ELF-1 (cell line): ENCODE results near the gene SMIM20.
"Not testable (repeated sequence)": the region's sequence is repeated elsewhere in the genome, so short reads cannot be mapped to it uniquely, and the experiment has no call there.

Source experiments
- DNase-seq: peaks from one replicate; pipeline ENCODE4 v3.0.0-alpha.2; 2016; ENCODE audit warnings: low read depth, low spot score

Gene SMIM20

GRCh38 chr4:25890571-25891485 is 23.2 kb upstream of the SMIM20 start:
- peak; percentile 39 for DNase-seq

- DNase-seq = no peak
These were observed 21.2 kb upstream of the SMIM20 start for GRCh38 chr4:25892796-25893195.

- no peak for DNase-seq
These were observed 17.1 kb upstream of the SMIM20 start for GRCh38 chr4:25896776-25897539.

DNA sequence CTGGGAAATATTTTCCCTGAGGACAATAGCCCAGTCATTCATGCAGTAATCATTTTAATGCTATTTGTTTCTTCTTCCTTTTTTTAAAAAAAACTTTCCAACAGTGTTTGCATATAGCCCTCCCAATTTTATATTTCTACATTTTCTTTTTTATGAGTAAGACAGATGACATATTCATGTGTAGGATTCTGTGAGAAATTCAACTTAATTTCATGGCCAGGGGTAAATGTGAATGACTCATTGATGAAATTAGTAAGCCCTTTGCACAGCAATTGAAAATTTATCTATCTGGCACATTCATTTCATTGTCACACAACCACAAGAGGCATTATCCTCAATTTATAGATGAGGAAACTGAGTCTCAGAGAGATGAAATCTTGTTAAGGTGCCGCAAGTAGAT is 13.7 kb upstream of the SMIM20 start:
- no peak for DNase-seq

- no peak for DNase-seq
These were observed 13.0 kb upstream of the SMIM20 start for GRCh38 chr4:25901030-25901430.

GRCh38 chr4:25903900-25904747 is 9.9 kb upstream of the SMIM20 start:
- no peak for DNase-seq

- no peak for DNase-seq
These were observed 9.3 kb upstream of the SMIM20 start for GRCh38 chr4:25904748-25905082.

- DNase-seq = no peak
These were observed 8.6 kb upstream of the SMIM20 start for GRCh38 chr4:25905371-25905770.

- DNase-seq = not testable (repeated sequence)
These were observed 7.9 kb upstream of the SMIM20 start for GRCh38 chr4:25906113-25906512.

DNA sequence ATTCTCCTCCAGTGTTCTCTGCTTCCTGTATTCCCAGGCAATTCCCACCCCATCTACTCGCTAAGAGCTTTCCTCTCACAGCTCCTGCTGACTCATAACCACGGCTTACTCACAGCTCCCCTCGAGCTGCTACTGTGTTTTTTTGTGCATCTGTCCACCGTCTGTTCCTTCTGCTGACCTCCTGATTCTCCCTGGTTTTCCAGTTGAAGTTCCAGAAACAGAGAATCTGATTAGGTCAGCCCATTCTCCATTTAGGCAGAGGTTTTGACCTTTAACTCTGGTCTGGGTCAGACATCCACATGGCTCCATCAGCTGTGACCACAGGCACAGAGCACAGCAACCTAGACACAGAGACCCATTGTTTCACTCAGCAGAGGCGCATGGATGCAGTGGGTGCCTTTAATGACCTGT is 5.5 kb upstream of the SMIM20 start:
- DNase-seq = no peak

- no peak for DNase-seq
These were observed 2.7 kb upstream of the SMIM20 start for GRCh38 chr4:25911356-25911755.

GRCh38 chr4:25913056-25913850 is 767 bp upstream of the SMIM20 start:
- peak; percentile 68 for DNase-seq

GRCh38 chr4:25914670-25915352 is 791 bp downstream of the SMIM20 start:
- DNase-seq = no peak

GRCh38 chr4:25915353-25915705 is 1.3 kb downstream of the SMIM20 start:
- DNase-seq = no peak

DNA sequence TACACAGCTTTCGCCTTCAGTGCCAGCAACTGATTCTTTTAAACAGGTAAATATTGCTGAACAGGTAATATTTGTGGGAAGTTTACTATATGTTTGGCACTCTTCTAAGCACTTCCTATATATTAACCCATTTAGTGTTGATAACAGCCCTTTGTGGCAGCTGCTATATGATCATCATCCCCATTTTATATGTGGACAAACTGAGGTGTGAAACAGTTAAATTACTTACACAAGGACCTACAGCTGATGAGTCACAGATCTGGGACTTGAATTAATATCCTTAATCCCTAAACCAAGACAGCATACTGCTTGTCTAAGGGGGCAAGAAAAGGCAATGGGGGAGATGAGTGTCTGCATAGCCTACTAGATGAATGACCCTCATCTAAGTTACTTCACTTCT is 2.9 kb downstream of the SMIM20 start:
- no peak for DNase-seq

DNA sequence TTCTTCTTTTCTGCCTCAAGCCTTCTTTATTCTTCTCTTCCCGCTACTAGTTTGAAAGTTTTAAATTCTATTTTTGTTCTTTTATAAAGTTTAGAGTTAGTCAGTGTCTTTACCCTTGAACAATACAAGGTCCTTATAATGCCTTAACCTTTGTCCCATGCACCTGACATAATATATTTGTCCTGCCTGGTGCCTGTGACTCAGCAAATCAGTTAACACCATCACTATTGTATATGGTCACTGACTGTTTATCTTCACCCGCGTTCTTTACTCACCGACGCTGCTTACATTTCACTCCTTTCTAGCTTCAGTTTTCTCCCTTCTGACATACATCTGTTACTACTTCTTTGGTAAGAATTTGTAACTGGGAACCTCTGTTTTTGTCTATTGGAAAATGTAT is 5.7 kb downstream of the SMIM20 start:
- DNase-seq = no peak

- DNase-seq = no peak
These were observed 7.9 kb downstream of the SMIM20 start for GRCh38 chr4:25921922-25922321.

DNA sequence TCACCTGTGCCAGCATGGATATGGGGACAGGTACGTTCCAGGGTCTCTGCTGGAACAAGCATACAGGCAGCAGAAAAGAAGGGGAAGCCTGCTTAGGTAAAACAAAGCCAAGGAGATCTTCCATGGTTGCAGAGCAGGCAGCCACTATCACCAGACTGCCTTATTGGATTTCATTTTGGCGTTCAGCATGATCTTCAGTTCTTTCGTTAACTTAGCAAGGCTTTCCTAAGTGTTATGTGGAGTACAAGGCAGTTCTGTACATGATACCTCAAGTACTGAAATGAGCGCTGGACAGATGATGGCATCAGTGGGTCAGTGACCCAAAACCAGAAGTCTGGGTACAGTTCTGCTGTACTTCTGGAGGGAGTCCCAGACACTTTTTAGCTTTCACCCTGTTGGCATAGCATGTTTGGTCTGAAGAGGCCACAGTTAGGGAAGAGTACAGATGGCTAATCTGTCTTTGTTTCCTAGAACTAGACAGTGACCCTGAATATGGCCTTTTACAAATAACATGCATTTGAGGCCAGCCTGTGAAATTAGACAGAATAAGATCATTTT is 8.9 kb downstream of the SMIM20 start:
- no peak for DNase-seq

GRCh38 chr4:25923745-25924144 is 9.7 kb downstream of the SMIM20 start:
- DNase-seq = no peak

GRCh38 chr4:25925486-25926201 is 11.6 kb downstream of the SMIM20 start:
- peak; percentile 29 for DNase-seq
